HTR-8/SVneo (cell line): ENCODE measurements around the gene UBD.

Experiments
- DNase-seq: peaks from one replicate; pipeline ENCODE4 v3.0.0; 2011; ENCODE audit warnings: low spot score, mixed read lengths; ENCODE audit not compliant: insufficient read length
- FAIRE-seq: peaks from 2 replicates; lab custom pipeline; 2011; peaks lifted over from hg19 to GRCh38; lab: Jason Lieb, UNC

UBD gene

DNA sequence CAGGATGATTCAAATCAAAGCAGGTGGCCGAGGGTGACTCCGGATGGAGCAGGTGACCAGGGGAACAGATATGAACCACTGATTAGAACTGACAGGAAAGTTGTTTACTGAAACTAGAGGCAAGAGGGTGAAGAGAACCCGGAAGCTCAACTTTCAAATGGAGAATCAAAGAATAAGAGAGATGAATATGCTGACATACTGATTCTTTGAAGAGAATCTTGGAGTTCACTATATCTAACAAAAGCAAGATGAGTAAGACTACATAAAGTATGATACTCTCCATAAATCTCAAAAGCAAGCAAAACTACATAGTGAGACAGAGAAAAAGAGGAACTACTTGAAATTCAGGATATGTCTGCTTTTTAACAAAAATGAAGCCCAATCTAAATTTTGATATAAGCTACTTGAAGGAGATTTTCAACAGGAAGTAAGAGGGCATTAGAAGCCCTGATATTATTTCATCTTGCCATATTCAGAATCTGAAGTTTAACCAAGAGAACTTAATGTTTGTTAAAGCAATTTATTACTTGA lies 4.0 kb upstream of the UBD start:
- FAIRE-seq (no peak), DNase-seq (no peak)

GRCh38 chr6:29561606-29562181 lies 2.2 kb upstream of the UBD start:
- FAIRE-seq (no peak), DNase-seq (no peak)

DNA sequence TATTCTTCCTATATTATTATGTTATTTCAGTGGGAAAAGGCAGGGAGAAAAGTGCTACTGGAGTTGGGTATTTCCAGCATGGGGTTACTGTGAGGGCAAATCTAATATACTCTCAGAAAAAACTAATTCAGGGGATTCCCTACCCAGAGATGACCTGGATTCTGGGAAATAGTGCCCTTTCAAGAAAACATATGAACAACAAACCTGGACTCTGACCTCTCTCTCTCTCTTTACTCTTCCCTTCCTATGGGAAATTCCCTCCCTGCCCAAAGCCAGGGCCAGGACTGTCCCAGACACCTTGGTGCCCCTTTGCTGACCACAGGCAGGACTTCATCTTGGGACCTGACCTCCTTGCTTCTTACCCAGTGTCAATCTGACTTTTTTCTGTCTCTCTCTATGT lies 1.6 kb upstream of the UBD start:
- no peak for DNase-seq

DNA sequence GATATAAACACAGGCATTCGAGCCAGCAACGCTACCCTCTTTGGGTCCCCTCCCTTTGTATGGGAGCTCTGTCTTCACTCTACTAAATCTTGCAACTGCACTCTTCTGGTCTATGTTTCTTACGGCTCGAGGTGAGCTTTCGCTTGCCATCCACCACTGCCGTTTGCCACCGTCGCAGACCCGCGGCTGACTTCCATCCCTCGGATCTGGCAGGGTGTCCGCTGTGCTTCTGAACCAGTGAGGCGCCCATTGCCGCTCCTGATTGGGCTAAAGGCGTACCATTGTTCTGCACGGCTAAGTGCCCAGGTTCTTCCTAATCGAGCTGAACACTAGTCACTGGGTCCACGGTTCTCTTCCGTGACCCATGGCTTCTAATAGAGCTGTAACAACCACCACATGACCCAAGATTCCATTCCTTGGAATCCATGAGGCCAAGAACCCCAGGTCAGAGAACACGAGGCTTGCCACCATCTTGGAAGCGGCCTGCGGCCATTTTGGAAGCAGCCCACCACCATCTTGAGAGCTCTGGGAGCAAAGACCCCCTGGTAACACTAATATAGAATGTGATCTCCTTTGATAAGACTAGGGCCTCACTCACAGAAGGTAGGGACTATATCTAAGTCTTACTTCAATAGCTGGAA lies 973 bp downstream of the UBD start:
- FAIRE-seq (no peak), DNase-seq (no peak)

More for the DNA sequence above, 1.6 kb upstream of the UBD start:
- no peak for FAIRE-seq

DNA sequence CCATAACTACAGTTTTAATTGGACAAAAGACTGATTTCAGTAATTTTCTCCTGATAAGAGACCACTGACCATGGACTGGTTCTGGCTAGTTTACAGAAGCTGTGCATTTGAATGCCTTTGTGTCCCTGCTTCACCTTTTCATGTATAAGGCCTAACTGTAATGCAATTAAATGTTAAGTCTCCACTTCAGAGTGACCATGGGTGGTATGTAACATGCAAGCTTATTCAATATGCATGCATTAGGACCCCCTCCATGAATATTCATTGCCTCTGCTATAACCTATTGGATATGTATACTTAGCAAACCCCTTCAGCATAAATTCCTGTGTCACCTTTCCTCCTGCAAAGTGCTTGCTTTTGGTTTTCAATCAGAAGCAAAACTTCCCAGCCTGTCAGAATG lies 2.2 kb downstream of the UBD start:
- DNase-seq (no peak), FAIRE-seq (no peak)

- DNase-seq (no peak), FAIRE-seq (no peak)
These were observed 4.8 kb downstream of the UBD start for GRCh38 chr6:29554764-29555163.

DNA sequence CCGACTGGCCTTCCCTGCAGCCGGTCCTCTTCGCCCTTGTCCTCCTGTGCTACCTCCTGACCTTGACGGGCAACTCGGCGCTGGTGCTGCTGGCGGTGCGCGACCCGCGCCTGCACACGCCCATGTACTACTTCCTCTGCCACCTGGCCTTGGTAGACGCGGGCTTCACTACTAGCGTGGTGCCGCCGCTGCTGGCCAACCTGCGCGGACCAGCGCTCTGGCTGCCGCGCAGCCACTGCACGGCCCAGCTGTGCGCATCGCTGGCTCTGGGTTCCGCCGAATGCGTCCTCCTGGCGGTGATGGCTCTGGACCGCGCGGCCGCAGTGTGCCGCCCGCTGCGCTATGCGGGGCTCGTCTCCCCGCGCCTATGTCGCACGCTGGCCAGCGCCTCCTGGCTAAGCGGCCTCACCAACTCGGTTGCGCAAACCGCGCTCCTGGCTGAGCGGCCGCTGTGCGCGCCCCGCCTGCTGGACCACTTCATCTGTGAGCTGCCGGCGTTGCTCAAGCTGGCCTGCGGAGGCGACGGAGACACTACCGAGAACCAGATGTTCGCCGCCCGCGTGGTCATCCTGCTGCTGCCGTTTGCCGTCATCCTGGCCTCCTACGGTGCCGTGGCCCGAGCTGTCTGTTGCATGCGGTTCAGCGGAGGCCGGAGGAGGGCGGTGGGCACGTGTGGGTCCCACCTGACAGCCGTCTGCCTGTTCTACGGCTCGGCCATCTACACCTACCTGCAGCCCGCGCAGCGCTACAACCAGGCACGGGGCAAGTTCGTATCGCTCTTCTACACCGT lies 6.1 kb downstream of the UBD start:
- DNase-seq (no peak), FAIRE-seq (peak; percentile 58)

GRCh38 chr6:29552512-29553051 lies 7.0 kb downstream of the UBD start:
- FAIRE-seq (no peak), DNase-seq (peak; percentile 29)

GRCh38 chr6:29547573-29547972 lies 12.0 kb downstream of the UBD start:
- FAIRE-seq = no peak
- no peak for DNase-seq

DNA sequence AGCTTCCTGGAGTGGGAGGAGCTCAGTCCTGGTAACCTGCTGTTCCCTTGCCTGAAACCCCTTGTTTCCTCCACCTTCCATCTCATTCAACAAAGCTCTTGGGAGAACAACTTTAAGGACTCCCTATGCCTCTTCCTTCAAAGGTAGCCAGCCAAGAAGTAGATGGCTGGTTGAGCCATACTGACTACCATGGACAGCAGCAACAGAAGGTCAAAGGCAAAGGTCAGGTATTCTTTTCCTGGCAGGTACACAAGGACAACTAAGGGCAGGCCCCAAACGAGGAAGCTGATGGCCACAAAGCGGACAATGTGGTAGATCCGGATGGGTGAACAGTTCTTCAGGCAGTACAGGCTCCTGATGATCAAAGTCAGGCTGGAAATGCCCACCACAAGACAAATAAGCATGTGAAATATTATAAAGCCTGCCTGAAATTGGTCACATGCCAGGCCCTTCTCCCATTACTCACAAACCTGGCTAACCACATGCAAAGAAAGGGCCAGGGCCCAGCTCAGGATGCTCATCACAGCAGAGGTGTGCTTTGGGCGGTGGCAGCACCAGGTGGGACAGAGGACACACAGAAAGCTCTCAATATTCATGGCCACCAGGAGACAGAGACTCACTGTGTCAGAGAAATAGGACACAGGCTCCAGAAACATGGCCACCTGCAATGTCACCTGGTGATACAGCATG lies 21.7 kb downstream of the UBD start:
- DNase-seq = no peak
- no peak for FAIRE-seq

- no peak for DNase-seq
- no peak for FAIRE-seq
These were observed 27.1 kb downstream of the UBD start for GRCh38 chr6:29532320-29532951.

GRCh38 chr6:29531668-29532067 lies 27.9 kb downstream of the UBD start:
- FAIRE-seq = no peak
- peak; percentile 14 for DNase-seq

DNA sequence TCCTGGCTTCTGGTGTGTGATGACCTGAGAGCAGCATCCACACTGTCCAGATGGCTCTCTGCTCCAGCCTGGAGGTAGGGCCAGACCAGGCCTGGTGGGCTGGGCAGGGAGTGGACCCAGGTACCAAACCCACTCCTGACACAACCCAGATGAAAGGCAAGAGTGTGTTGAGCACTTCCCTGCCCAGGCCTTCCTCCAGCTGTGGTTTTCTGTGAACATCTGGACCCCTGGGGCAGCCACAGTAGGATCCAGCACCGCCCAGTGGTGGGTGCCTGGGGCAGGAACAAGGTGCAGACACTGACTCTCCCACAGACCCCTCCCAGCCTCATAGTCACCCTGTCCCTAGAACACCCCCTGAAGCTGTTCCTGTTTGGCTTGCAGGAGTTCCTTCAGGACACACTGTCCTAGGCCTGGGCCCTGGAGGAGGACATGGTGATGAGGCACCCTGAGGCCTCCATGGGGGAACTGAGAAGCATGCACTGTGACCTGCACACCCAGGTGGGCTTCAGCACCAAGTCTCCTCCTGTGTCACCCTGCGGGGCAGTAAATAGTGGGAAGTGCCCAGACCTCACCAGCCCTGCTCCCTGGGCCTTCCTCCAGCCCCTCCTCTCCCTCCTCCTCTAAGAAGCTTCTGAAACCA lies 28.7 kb downstream of the UBD start:
- DNase-seq (no peak), FAIRE-seq (no peak)

- no peak for DNase-seq
These were observed 29.6 kb downstream of the UBD start for GRCh38 chr6:29529956-29530355.

DNA sequence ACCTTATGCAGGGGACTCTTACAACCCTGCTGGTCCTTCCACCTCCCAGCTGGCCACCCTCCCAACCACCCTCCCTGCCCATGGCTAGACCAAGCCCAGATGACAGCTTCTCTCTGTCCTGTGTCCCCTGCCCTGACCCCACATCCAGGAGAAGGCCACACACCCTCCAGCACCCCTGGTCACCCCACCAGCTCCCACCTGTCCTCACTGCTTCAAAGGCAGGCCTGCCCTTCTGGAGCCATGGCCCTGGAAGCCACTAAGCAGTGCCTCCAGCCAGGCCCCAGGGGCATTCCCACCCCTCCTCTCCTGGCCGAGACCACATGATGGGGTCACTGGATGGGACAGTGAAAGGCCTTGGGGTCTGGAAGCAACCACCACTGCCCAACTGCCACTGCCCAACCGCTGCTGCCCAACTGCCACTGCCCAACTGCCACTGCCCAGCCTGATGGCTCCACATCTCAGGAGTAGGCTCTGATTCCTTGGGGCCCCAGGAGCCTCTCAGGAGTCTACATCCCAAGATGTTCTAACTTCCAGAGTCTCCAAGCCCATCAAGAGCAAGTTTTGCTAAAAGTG lies 30.5 kb downstream of the UBD start:
- no peak for FAIRE-seq
- DNase-seq = no peak

More at GRCh38 chr6:29529956-29530355, 29.6 kb downstream of the UBD start:
- no peak for FAIRE-seq

DNA sequence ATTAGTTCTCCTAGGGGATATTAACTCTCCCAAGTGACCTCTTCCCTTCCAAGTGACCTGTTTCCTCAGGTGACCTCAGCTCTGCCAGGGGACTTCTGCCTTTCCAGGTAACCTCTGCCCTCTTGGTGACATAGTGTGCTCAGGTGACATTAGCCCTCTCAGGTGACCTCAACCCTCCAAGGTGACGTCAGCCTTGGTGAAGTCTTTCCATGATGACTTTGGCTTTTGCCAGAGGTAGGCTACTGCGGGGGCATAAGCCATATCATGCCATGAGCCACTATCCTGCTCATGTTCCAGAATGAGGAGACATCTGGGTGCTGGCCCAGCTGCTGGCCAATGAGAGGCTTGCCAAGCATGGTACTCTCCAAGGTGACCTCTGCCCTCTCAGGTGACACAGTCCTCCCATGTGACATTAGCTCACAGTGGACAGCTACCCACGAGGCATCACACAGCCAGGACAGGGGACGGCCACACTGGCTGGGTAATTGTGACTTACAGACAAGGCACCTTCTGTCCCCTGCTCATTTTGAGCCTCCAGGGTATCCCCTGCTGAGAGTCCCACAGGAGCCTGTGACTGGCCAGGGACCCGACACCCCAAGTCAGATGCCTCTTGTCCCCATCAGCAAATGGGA lies 31.1 kb downstream of the UBD start:
- FAIRE-seq (no peak), DNase-seq (no peak)

DNA sequence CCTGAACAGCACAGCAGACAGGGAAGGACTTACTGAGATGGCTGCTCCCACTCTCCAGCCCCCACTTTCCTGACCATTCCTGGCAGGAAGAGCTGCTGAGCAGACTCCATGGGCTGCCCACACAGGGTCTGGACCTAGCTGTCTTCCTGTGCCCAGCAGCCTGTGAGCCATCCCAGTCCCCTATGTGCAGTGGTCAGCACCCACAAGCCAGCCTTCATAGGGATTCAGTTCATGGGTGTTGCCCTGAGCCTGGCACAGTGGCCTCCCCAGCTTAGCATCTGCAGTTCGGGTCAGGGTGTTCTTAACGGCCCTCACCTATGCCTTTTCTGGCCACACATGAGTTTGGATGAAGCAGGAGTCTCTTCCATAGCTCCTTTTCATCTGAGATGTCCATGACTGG lies 32.0 kb downstream of the UBD start:
- FAIRE-seq (no peak), DNase-seq (no peak)

DNA sequence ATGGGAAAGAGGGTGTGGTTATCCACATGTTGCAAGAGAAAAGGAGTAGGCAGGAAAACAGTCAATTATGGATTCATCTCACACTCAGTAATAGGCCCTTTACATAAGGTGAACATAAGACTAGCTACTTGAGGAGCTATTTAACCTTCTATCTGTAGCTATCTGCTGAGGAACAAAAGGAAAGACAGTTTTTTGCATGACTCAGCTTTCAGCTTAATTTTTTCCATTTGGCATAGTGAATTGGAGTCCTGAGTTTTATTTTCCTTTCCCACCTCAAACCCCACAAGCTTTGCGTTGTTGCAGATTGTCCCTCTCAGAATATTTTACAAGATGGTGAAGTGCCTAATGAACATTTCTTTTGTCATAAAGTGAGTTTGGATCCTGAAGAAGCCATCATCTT lies 32.4 kb downstream of the UBD start:
- FAIRE-seq = no peak

DNA sequence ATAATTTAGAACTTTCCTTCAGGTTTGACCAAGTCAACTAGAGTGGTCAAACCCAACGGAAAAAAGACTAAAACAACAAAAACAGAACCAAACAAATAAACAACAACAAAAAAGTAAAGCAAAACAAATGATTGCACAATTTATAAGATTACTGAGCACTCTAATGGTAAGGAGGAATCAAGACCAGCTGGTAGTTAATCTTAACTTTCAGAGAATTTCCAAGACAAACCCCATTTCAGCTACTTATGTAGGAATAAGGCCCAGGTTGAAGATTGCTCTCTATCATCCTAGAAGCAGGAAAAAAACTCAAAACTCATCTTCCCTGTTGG lies 34.3 kb downstream of the UBD start:
- DNase-seq = no peak
- FAIRE-seq = no peak

More for the DNA sequence above, 32.4 kb downstream of the UBD start:
- no peak for DNase-seq
